GM12878 (cell line): ENCODE data around the gene LCOR. TPM values are rescaled to one million over a fixed set of nuclear protein-coding genes. Genes with fewer than 3 reads are reported as not detected.
A peak's percentile ranks its signal among the peaks of the same experiment; 100 is the strongest.

ENCODE experiments used
- ATAC-seq: fragments of 200-7000 bp; cut with Tn5 transposase; 3 replicates; pipeline ENCODE4 v1.9.1; 2020; ENCODE audit warnings: mild to moderate bottlenecking, moderate library complexity
- BruUV-seq: library from RNA; stranded (reverse); fragments of 400-500 nt; replicated peaks from 2 replicates; lab custom pipeline; 2021; lab: Mats Ljungman, UMichigan
- CTCF ChIA-PET: fragments of 300-600 bp; sonication (Branson Sonifier 250); formaldehyde crosslinking; extraction: SDS; loops from one replicate; lab custom pipeline; 2021; ENCODE audit warnings: inconsistent platforms; lab: Yijun Ruan, JAX
- POLR2A ChIA-PET: fragments of 350-600 bp; formaldehyde crosslinking; extraction: SDS; loops from one replicate; lab custom pipeline; 2021; ENCODE audit warnings: inconsistent platforms; lab: Charles Lee
- RAD21 ChIA-PET: fragments of 300-600 bp; sonication (Branson Sonifier 250); formaldehyde crosslinking; loops from one replicate; lab custom pipeline; 2023; ENCODE audit warnings: antibody characterized with exemption; ENCODE audit not compliant: unreplicated experiment; lab: Charles Lee
- SMC1A ChIA-PET: fragments of 300-600 bp; sonication (Branson Sonifier 250); formaldehyde crosslinking; loops from one replicate; lab custom pipeline; 2023; ENCODE audit not compliant: unreplicated experiment, uncharacterized antibody; lab: Charles Lee
- DNase-seq: peaks from one replicate; pipeline ENCODE4 v3.0.0-alpha.2; 2011; ENCODE audit warnings: low read depth, low spot score
- FAIRE-seq: peaks from 3 replicates; lab custom pipeline; 2011; peaks lifted over from hg19 to GRCh38; lab: Jason Lieb, UNC
- H2AFZ ChIP-seq: 2 replicates; pipeline ENCODE4 v1.6.0; 2011; ENCODE audit warnings: low read depth, low read length, control low read depth; ENCODE audit not compliant: control insufficient read depth
- H3K27ac ChIP-seq: 2 replicates; pipeline ENCODE4 v1.5.1; 2011; ENCODE audit warnings: control low read depth; ENCODE audit not compliant: control insufficient read depth, insufficient read depth
- H3K27me3 ChIP-seq, 2 experiments: replicated peaks in 1 of 2; 2 replicates each; pipeline versions ENCODE4 v1.6.0 to v1.6.1; 2011; ENCODE audit warnings: low read length in 1 of 2; ENCODE audit not compliant: control insufficient read depth in 2 of 2, insufficient read depth in 2 of 2
- H3K36me3 ChIP-seq, 2 experiments: 2 replicates each; pipeline ENCODE4 v1.5.1; 2011; ENCODE audit warnings: low read length in 1 of 2; ENCODE audit not compliant: control insufficient read depth in 2 of 2, insufficient read depth in 2 of 2
- H3K4me1 ChIP-seq: 2 replicates; pipeline ENCODE4 v1.6.1; 2011; ENCODE audit warnings: mild to moderate bottlenecking, low read length, moderate library complexity, mixed read lengths; ENCODE audit not compliant: control insufficient read depth, insufficient read depth
- H3K4me2 ChIP-seq: 2 replicates; pipeline ENCODE4 v1.6.0; 2011; ENCODE audit warnings: control low read depth; ENCODE audit not compliant: control insufficient read depth, insufficient read depth
- H3K4me3 ChIP-seq: fragments of 200-600 bp; sonication (generic); 2 replicates; pipeline ENCODE4 v1.5.1; 2016
- H3K79me2 ChIP-seq: 2 replicates; pipeline ENCODE4 v1.6.0; 2011; ENCODE audit warnings: low read length; ENCODE audit not compliant: control insufficient read depth, insufficient read depth
- H3K9ac ChIP-seq: 2 replicates; pipeline ENCODE4 v1.8.0; 2011; ENCODE audit warnings: low read length, control low read depth, mixed read lengths; ENCODE audit not compliant: control insufficient read depth, insufficient read depth
- H3K9me3 ChIP-seq: replicated peaks from 3 replicates; pipeline ENCODE4 v1.5.1; 2011; ENCODE audit warnings: mild to moderate bottlenecking, low read length; ENCODE audit not compliant: control insufficient read depth, insufficient read depth
- H4K20me1 ChIP-seq: 2 replicates; pipeline ENCODE4 v1.6.0; 2011; ENCODE audit not compliant: control insufficient read depth, insufficient read depth
- CBFB ChIP-seq: IDR thresholded peaks from 2 replicates; pipeline ENCODE4 v1.6.1; 2016; ENCODE audit warnings: antibody characterized with exemption, low read depth
- CEBPB ChIP-seq, 2 experiments: fragments of 150-350 bp in 1 of 2; IDR thresholded peaks; 2 replicates each; pipeline ENCODE4 v1.6.1; 2012 to 2014; ENCODE audit warnings: low read depth in 2 of 2, low read length in 2 of 2, borderline replicate concordance in 1 of 2, inconsistent platforms in 1 of 2
- GATAD2B ChIP-seq: fragments of 450-650 bp; conservative IDR thresholded peaks from 2 replicates; pipeline ENCODE4 v1.6.1; 2017; ENCODE audit warnings: low read depth, mild to moderate bottlenecking, moderate library complexity
- HDGF ChIP-seq: fragments of 450-650 bp; IDR thresholded peaks from 2 replicates; pipeline ENCODE4 v1.6.1; 2016; ENCODE audit warnings: antibody characterized with exemption
- ZBED1 ChIP-seq: IDR thresholded peaks from 2 replicates; pipeline ENCODE4 v1.6.1; 2016; ENCODE audit warnings: borderline replicate concordance
- WGBS: methylation state at CpG from one replicate; pipeline ENCODE4 v1.1.6; 2016; ENCODE audit warnings: low lambda C conversion rate; ENCODE audit not compliant: insufficient replicate concordance, insufficient coverage; ENCODE audit errors: missing lambda C conversion rate; 5-methylcytosine and 5-hydroxymethylcytosine counted together
- in situ Hi-C: fragments of 300-500 bp; cut with MboI; formaldehyde crosslinking; loops from 9 replicates; pipeline ENCODE4 v1.14.3; 2018; ENCODE audit warnings: mixed read lengths
- intact Hi-C: fragments of 100-400 bp; cut with micrococcal nuclease; formaldehyde crosslinking; loops from one replicate; pipeline ENCODE4 v1.14.2; 2022; ENCODE audit not compliant: unreplicated experiment
- polyA plus RNA-seq, 11 experiments: library from polyadenylated mRNA; depleted of rRNA in 4 of 11; unstranded in 6 of 11; stranded (reverse) in 5 of 11; fragments of >200 nt; fragmentation: Nextera tagmentation in 4 of 11; fragmentation: Illumina TruSeq in 1 of 11; extraction: Ambion mirVana in 4 of 11; extraction: Trizol in 1 of 11; gene quantifications; 1 replicate in 1 of 11; 2 replicates in 10 of 11; pipeline versions ENCODE4 v1.2.1 to v1.2.3, GENCODE V29; 2011 to 2016; ENCODE audit warnings: inconsistent platforms in 2 of 11, missing spikeins in 2 of 11, low read depth in 1 of 11
- total RNA-seq, 4 experiments: library from RNA; depleted of rRNA in 3 of 4; stranded (reverse); fragments of >200 nt in 3 of 4; fragmentation: Illumina TruSeq in 1 of 4; extraction: Trizol in 1 of 4; gene quantifications; 2 replicates each; pipeline versions ENCODE4 v1.2.1 to v1.2.3, GENCODE V29; 2013 to 2021
- TF ChIP-seq, protein P1 (sequence below): fragments of 450-650 bp; IDR thresholded peaks from 2 replicates; pipeline ENCODE4 v1.6.1; 2017; ENCODE audit warnings: low read depth, mild to moderate bottlenecking, moderate library complexity
- TF ChIP-seq, protein P2 (sequence below): fragments of 450-650 bp; IDR thresholded peaks from 2 replicates; pipeline ENCODE4 v1.6.1; 2017; ENCODE audit warnings: mild to moderate bottlenecking, moderate library complexity
- TF ChIP-seq, protein P3 (sequence below): IDR thresholded peaks from 2 replicates; pipeline ENCODE4 v1.6.1; 2012; ENCODE audit warnings: low read depth, low read length, improper control_type of control experiment
- TF ChIP-seq, protein P4 (sequence below): IDR thresholded peaks from 2 replicates; pipeline ENCODE4 v1.6.1; 2012; ENCODE audit warnings: low read depth, low read length, improper control_type of control experiment
- TF ChIP-seq, protein P5 (sequence below): fragments of 450-650 bp; IDR thresholded peaks from 2 replicates; pipeline ENCODE4 v1.6.1; 2016; ENCODE audit warnings: mild to moderate bottlenecking

LCOR gene
- total and polyA plus RNA-seq, 10 of the 15 experiments (the other 5 are each of a cell fraction or from before 2014, with no cell fraction given) = 1.6 to 22.0 (median 13.2) TPM

DNA sequence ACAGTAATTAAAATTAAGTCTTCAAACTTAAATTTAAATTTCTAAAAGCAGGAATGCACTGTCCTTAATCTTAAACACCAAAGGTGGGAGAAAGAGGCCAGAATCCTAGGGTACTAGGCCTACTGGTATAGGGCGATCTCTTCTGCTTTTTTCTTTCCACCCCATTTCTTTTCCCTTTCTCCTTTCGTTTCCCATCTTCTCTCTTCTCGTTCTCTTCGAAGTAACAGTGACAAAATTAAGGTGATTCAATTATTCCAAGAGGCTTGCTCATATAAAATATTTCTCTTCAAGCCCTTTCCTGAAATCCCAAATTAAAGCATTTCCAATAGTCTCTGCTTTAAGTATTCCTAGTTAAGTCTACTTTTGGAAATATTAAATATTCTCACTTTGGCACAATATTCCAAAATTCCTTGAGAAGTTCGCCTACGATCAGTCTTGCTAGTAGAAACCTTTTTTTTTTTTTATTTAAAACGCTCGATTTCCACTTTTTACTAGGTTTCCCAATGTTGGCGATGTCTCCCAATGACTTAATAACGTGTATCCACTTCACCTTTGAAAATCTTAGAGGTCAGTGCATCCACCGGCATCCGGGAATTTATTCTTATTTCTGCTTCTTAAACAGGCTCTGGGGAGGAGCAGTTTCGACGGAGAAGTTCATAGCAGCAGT lies 765 bp upstream of the LCOR start (continued):
- TF ChIP-seq, protein P1, sequence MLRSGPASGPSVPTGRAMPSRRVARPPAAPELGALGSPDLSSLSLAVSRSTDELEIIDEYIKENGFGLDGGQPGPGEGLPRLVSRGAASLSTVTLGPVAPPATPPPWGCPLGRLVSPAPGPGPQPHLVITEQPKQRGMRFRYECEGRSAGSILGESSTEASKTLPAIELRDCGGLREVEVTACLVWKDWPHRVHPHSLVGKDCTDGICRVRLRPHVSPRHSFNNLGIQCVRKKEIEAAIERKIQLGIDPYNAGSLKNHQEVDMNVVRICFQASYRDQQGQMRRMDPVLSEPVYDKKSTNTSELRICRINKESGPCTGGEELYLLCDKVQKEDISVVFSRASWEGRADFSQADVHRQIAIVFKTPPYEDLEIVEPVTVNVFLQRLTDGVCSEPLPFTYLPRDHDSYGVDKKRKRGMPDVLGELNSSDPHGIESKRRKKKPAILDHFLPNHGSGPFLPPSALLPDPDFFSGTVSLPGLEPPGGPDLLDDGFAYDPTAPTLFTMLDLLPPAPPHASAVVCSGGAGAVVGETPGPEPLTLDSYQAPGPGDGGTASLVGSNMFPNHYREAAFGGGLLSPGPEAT = peak; percentile 18; the same call in 1 of the 2 replicates
- TF ChIP-seq, all 136 proteins: peak for 5

DNA sequence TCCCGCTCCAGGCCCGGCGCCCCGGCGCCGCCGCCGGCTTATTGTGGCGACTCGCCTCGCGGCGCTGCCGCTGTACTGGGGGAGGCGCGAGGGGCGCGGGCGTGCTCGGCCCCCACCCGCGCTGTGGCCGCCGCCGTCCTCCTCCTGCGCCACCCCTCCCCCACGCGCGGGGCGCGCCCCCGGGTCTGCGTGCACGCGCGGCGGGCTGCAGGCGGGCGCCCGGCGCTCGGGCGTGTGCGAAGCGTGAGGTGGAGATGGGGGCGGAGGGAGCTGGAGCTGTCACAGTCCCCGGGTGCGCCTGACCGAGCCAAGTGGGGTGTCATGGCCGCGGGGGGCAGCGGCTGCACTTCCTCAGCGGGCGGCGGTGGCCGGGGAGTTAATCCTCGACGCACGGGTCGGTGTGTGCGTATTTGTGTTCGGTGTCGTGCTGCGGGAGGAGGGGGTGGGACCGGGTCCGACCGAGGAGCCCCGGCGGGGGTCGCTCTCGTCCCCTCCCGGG lies 672 bp downstream of the LCOR start:
- POLR2A ChIA-PET = interaction anchor here (0.6 to 1.3 kb wide), 8 partner anchors 71 to 886 kb away, joined by 3 to 7 read pairs (median 3); no protein-coding TSS in a partner anchor
- Histone ChIP-seq H3K4me2 (peak overlapping the region; percentile 91; the same call in 1 of the 2 replicates), H3K79me2 (peaks cover 51% of the 10 kb centered on the region), H2AFZ (peak overlapping the region; percentile 54), H3K9me3 (no peaks in the 10 kb centered on the region), H3K9ac (peak overlapping the region; percentile 82), H3K36me3 (peaks cover 0 to 2% of the 10 kb centered on the region in 2 experiments; a peak in 1 of 4 replicates), H3K4me1 (peaks cover 12% of the 10 kb centered on the region), H4K20me1 (peaks cover 3% of the 10 kb centered on the region; the same call in 1 of the 2 replicates), H3K27me3 (no peaks in the 10 kb centered on the region), H3K27ac (peak overlapping the region; percentile 64), H3K4me3 (peak overlapping the region; percentile 100)
- in situ Hi-C loops (no loop called here), intact Hi-C loops (loop anchor here (2.0 to 10.0 kb wide), 5 partner anchors 80 to 438 kb away; partner anchors contain the start of gene TM9SF3)
- CTCF ChIA-PET = interaction anchor here (0.8 to 1.2 kb wide), 4 partner anchors 12 to 192 kb away, joined by 3 to 7 read pairs (median 4); no protein-coding TSS in a partner anchor
- RAD21 ChIA-PET = interaction anchor here (1.1 to 2.1 kb wide), 3 partner anchors 28 to 192 kb away, joined by 3 to 11 read pairs (median 6); no protein-coding TSS in a partner anchor
- FAIRE-seq (no peak), DNase-seq (no peak), ATAC-seq (peak; percentile 79)
- no TSS peak for BruUV-seq
- SMC1A ChIA-PET = interaction anchor here (1.6 kb wide), 1 partner anchor 72 kb away, joined by 4 read pairs; no protein-coding TSS in a partner anchor
- 1% methylated on average over 47 of the region's 72 CpGs for WGBS
- TF ChIP-seq, protein P2, sequence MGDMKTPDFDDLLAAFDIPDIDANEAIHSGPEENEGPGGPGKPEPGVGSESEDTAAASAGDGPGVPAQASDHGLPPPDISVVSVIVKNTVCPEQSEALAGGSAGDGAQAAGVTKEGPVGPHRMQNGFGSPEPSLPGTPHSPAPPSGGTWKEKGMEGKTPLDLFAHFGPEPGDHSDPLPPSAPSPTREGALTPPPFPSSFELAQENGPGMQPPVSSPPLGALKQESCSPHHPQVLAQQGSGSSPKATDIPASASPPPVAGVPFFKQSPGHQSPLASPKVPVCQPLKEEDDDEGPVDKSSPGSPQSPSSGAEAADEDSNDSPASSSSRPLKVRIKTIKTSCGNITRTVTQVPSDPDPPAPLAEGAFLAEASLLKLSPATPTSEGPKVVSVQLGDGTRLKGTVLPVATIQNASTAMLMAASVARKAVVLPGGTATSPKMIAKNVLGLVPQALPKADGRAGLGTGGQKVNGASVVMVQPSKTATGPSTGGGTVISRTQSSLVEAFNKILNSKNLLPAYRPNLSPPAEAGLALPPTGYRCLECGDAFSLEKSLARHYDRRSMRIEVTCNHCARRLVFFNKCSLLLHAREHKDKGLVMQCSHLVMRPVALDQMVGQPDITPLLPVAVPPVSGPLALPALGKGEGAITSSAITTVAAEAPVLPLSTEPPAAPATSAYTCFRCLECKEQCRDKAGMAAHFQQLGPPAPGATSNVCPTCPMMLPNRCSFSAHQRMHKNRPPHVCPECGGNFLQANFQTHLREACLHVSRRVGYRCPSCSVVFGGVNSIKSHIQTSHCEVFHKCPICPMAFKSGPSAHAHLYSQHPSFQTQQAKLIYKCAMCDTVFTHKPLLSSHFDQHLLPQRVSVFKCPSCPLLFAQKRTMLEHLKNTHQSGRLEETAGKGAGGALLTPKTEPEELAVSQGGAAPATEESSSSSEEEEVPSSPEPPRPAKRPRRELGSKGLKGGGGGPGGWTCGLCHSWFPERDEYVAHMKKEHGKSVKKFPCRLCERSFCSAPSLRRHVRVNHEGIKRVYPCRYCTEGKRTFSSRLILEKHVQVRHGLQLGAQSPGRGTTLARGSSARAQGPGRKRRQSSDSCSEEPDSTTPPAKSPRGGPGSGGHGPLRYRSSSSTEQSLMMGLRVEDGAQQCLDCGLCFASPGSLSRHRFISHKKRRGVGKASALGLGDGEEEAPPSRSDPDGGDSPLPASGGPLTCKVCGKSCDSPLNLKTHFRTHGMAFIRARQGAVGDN = no peak
- TF ChIP-seq ZBED1 (no peak), CBFB (no peak), GATAD2B (peak; percentile 79; the same call in 1 of the 2 replicates), HDGF (no peak), CEBPB (IDR thresholded peaks at IDR 0.05; ENCODE audit: borderline replicate concordance in 1 of 2, low read depth in 2 of 2, low read length in 2 of 2) (no peak)
- TF ChIP-seq, protein P3, sequence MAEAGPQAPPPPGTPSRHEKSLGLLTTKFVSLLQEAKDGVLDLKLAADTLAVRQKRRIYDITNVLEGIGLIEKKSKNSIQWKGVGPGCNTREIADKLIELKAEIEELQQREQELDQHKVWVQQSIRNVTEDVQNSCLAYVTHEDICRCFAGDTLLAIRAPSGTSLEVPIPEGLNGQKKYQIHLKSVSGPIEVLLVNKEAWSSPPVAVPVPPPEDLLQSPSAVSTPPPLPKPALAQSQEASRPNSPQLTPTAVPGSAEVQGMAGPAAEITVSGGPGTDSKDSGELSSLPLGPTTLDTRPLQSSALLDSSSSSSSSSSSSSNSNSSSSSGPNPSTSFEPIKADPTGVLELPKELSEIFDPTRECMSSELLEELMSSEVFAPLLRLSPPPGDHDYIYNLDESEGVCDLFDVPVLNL = no peak
- TF ChIP-seq, protein P4, sequence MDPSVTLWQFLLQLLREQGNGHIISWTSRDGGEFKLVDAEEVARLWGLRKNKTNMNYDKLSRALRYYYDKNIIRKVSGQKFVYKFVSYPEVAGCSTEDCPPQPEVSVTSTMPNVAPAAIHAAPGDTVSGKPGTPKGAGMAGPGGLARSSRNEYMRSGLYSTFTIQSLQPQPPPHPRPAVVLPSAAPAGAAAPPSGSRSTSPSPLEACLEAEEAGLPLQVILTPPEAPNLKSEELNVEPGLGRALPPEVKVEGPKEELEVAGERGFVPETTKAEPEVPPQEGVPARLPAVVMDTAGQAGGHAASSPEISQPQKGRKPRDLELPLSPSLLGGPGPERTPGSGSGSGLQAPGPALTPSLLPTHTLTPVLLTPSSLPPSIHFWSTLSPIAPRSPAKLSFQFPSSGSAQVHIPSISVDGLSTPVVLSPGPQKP = no peak
- TF ChIP-seq, protein P5, sequence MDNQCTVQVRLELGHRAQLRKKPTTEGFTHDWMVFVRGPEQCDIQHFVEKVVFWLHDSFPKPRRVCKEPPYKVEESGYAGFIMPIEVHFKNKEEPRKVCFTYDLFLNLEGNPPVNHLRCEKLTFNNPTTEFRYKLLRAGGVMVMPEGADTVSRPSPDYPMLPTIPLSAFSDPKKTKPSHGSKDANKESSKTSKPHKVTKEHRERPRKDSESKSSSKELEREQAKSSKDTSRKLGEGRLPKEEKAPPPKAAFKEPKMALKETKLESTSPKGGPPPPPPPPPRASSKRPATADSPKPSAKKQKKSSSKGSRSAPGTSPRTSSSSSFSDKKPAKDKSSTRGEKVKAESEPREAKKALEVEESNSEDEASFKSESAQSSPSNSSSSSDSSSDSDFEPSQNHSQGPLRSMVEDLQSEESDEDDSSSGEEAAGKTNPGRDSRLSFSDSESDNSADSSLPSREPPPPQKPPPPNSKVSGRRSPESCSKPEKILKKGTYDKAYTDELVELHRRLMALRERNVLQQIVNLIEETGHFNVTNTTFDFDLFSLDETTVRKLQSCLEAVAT = no peak
